Mesenchymal stem cell (in vitro differentiated cells and primary cell): ENCODE measurements around the gene PALLD.
A peak's percentile ranks its signal among the peaks of the same experiment; 100 is the strongest.

Experiments used
- DNase-seq: peaks from one replicate; pipeline ENCODE4 v3.0.0-alpha.2; 2013
- H2AFZ ChIP-seq: one replicate; pipeline ENCODE4 v1.6.1; 2013; ENCODE audit warnings: low read depth, mild to moderate bottlenecking, control low read depth, inconsistent platforms, low read length, moderate library complexity
- H2AK5ac ChIP-seq: 2 replicates; pipeline ENCODE4 v1.6.1; 2013; ENCODE audit warnings: low read length, moderate library complexity, mild to moderate bottlenecking, inconsistent platforms; ENCODE audit not compliant: severe bottlenecking
- H2BK120ac ChIP-seq: one replicate; pipeline ENCODE4 v1.6.1; 2013; ENCODE audit warnings: low read depth, mild to moderate bottlenecking, inconsistent platforms, low read length, moderate library complexity
- H2BK12ac ChIP-seq, 2 experiments: one replicate each; pipeline ENCODE4 v1.6.1; 2013; ENCODE audit warnings: inconsistent platforms in 2 of 2, low read length in 2 of 2, mild to moderate bottlenecking in 2 of 2, moderate library complexity in 2 of 2, control low read depth in 1 of 2
- H2BK15ac ChIP-seq: one replicate; pipeline ENCODE4 v1.6.1; 2013; ENCODE audit warnings: mild to moderate bottlenecking, low read depth, inconsistent platforms; ENCODE audit not compliant: poor library complexity, severe bottlenecking
- H2BK5ac ChIP-seq: 2 replicates; pipeline ENCODE4 v1.6.1; 2013; ENCODE audit warnings: low read depth, mild to moderate bottlenecking, low read length, control low read depth, inconsistent platforms; ENCODE audit not compliant: poor library complexity, severe bottlenecking
- H3K14ac ChIP-seq, 2 experiments: one replicate each; pipeline ENCODE4 v1.6.1; 2013; ENCODE audit warnings: inconsistent platforms in 2 of 2, low read length in 2 of 2, control low read depth in 1 of 2, mild to moderate bottlenecking in 1 of 2, moderate library complexity in 1 of 2
- H3K18ac ChIP-seq, 2 experiments: one replicate each; pipeline ENCODE4 v1.6.1; 2013; ENCODE audit warnings: inconsistent platforms in 2 of 2, low read length in 2 of 2, control low read depth in 1 of 2, low read depth in 1 of 2, mild to moderate bottlenecking in 1 of 2
- H3K23ac ChIP-seq, 2 experiments: one replicate each; pipeline ENCODE4 v1.6.1; 2013; ENCODE audit warnings: inconsistent platforms in 2 of 2, low read length in 2 of 2, mild to moderate bottlenecking in 2 of 2, moderate library complexity in 2 of 2, control low read depth in 1 of 2
- H3K27ac ChIP-seq: 2 replicates; pipeline ENCODE4 v1.5.1; 2013; ENCODE audit warnings: mild to moderate bottlenecking, moderate library complexity, low read length, control low read depth, inconsistent platforms; ENCODE audit not compliant: poor library complexity, severe bottlenecking
- H3K27me3 ChIP-seq, 2 experiments: 2 replicates each; pipeline versions ENCODE4 v1.6.1 to v1.7.0; 2013; ENCODE audit warnings: low read length in 2 of 2, mild to moderate bottlenecking in 2 of 2, moderate library complexity in 2 of 2, control low read depth in 1 of 2, inconsistent platforms in 1 of 2; ENCODE audit not compliant: control insufficient read depth in 1 of 2, insufficient read depth in 1 of 2
- H3K36me3 ChIP-seq, 2 experiments: 2 replicates each; pipeline versions ENCODE4 v1.6.1 to v1.7.0; 2013; ENCODE audit warnings: low read length in 2 of 2, control low read depth in 1 of 2, inconsistent platforms in 1 of 2, low read depth in 1 of 2, mild to moderate bottlenecking in 1 of 2; ENCODE audit not compliant: insufficient read depth in 2 of 2, control insufficient read depth in 1 of 2
- H3K4ac ChIP-seq, 2 experiments: one replicate each; pipeline ENCODE4 v1.6.1; 2013; ENCODE audit warnings: inconsistent platforms in 2 of 2, low read length in 2 of 2, mild to moderate bottlenecking in 2 of 2, moderate library complexity in 2 of 2, control low read depth in 1 of 2, low read depth in 1 of 2
- H3K4me1 ChIP-seq: 2 replicates; pipeline ENCODE4 v1.6.1; 2013; ENCODE audit warnings: low read depth, low read length, control low read depth; ENCODE audit not compliant: control insufficient read depth, insufficient read depth
- H3K4me2 ChIP-seq: 2 replicates; pipeline ENCODE4 v1.6.1; 2013; ENCODE audit warnings: low read length, mild to moderate bottlenecking, inconsistent platforms; ENCODE audit not compliant: poor library complexity, severe bottlenecking
- H3K4me3 ChIP-seq, 2 experiments: 2 replicates each; pipeline versions ENCODE4 v1.5.1 to v1.7.0; 2013; ENCODE audit warnings: low read length in 2 of 2, mild to moderate bottlenecking in 2 of 2, control low read depth in 1 of 2, low read depth in 1 of 2; ENCODE audit not compliant: insufficient read depth in 1 of 2
- H3K79me1 ChIP-seq: replicated peaks from 2 replicates; pipeline ENCODE4 v1.6.1; 2013; ENCODE audit warnings: mild to moderate bottlenecking, control low read depth, low read length, inconsistent platforms; ENCODE audit not compliant: poor library complexity, severe bottlenecking
- H3K9ac ChIP-seq: 2 replicates; pipeline ENCODE4 v1.7.0; 2013; ENCODE audit warnings: mild to moderate bottlenecking, low read length, moderate library complexity
- H3K9me3 ChIP-seq: 2 replicates; pipeline ENCODE4 v1.7.0; 2013; ENCODE audit warnings: mild to moderate bottlenecking, low read length; ENCODE audit not compliant: control insufficient read depth
- H4K8ac ChIP-seq: one replicate; pipeline ENCODE4 v1.6.1; 2013; ENCODE audit warnings: inconsistent platforms, mild to moderate bottlenecking, low read length, moderate library complexity
- H4K91ac ChIP-seq: one replicate; pipeline ENCODE4 v1.6.1; 2013; ENCODE audit warnings: mild to moderate bottlenecking, low read length, inconsistent platforms
- WGBS: methylation state at CpG from one replicate; pipeline ENCODE4 v1.1.7; 2013; ENCODE audit warnings: mixed read lengths; 5-methylcytosine and 5-hydroxymethylcytosine counted together

PALLD gene

DNA sequence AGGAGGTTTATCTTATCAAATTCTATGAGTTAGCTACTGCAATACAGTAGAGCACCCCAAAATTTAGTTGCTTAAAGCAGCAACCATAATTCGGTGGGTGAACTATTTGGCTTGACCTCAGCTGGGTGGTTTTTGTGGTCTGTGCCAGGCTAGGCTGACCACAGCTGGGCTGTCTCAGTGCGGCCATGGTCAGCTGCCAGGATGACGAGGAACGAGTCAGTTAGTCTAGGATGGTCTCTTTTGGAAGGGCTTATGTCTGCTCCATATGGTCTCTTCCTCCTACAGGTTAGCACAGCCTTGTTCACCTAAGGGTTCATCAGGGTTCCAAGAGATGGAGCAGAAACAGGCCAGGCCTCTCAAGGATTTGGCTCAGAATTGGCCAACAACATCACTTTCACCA lies 210.4 kb downstream of the PALLD start:
- peak overlapping the region; percentile 73 for H2AK5ac ChIP-seq
- no peak overlapping the region for H3K9ac ChIP-seq
- no peak overlapping the region for H3K27ac ChIP-seq
- no peak overlapping the region for H3K4ac ChIP-seq
- no peak overlapping the region for H2BK120ac ChIP-seq
- 77% methylated on average over 4 of the region's 4 CpGs for WGBS
- H3K36me3 ChIP-seq = peaks cover 0 to 4% of the 10 kb centered on the region in 2 experiments
- H3K27me3 ChIP-seq = no peaks in the 10 kb centered on the region
- peaks cover 3% of the 10 kb centered on the region for H3K4me1 ChIP-seq
- H4K8ac ChIP-seq = peak overlapping the region; percentile 27
- no peak for DNase-seq
- H2AFZ ChIP-seq = no peak overlapping the region
- no peak overlapping the region for H2BK15ac ChIP-seq
- peak overlapping the region in 1 of 2 experiments; percentile 6 for H2BK12ac ChIP-seq
- no peak overlapping the region for H3K23ac ChIP-seq
- H3K79me1 ChIP-seq = no peaks in the 10 kb centered on the region
- H2BK5ac ChIP-seq = no peak overlapping the region
- no peak overlapping the region for H3K4me3 ChIP-seq
- no peak overlapping the region for H3K14ac ChIP-seq
- peak overlapping the region; percentile 39 for H4K91ac ChIP-seq
- H3K18ac ChIP-seq = no peak overlapping the region
- H3K4me2 ChIP-seq = no peak overlapping the region
- no peaks in the 10 kb centered on the region for H3K9me3 ChIP-seq

DNA sequence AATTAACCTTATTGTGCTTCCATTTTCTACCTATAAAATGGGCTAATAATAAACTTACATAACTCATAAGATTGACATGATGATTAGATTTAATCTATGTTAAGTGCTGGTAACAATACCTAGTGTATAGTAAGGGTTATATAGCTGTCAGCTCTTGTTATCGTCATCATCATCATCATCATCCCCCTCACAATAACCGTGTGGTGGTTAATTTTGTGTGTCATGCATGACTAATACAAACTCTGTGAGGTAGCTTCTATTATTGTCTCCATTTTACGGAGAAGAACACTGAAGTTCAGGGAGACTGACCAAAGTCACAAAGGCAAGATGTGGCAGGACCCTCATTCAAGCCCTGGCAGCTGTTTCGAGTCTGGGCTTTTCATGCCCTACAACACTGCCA lies 211.3 kb downstream of the PALLD start:
- Histone ChIP-seq H4K91ac (no peak overlapping the region), H3K79me1 (no peaks in the 10 kb centered on the region), H3K9ac (no peak overlapping the region), H3K4me3 (no peak overlapping the region), H3K14ac (no peak overlapping the region), H2AFZ (no peak overlapping the region), H2AK5ac (no peak overlapping the region), H3K4ac (no peak overlapping the region), H2BK12ac (no peak overlapping the region), H2BK5ac (no peak overlapping the region), H3K36me3 (peaks cover 0 to 4% of the 10 kb centered on the region in 2 experiments), H3K9me3 (no peaks in the 10 kb centered on the region), H3K23ac (no peak overlapping the region), H3K4me1 (peaks cover 3% of the 10 kb centered on the region), H3K27ac (no peak overlapping the region), H3K4me2 (no peak overlapping the region), H2BK120ac (no peak overlapping the region), H3K18ac (no peak overlapping the region), H2BK15ac (no peak overlapping the region), H4K8ac (no peak overlapping the region), H3K27me3 (no peaks in the 10 kb centered on the region)
- no peak for DNase-seq
- 53% methylated on average over 3 of the region's 4 CpGs for WGBS

DNA sequence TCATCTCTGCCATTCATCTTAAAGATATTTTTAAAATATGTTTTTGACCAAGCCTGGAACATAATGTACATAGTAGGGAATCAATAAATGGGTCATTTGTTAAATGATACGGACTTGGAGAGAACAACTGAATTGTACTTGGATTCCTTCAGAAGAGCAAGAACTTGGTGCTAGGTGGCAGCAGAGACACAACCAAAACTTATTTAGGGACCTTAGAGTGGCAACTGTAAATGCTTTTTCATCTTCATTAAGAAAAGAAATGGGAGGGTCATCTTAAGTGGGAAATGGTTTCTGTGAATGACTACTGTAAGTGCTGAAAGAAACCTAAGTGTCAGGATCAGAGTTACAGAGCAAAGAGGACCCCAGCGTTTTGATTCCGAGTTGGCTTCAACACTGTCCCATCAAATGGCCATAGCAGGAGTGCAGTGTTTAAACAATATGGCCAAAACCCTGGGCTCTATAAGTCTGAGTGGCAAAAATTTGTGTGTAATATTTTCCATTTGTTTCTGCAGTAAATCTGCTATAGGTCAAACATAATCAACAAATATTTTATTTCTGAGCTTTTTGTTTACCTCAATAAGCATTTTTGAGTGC lies 213.6 kb downstream of the PALLD start:
- Histone ChIP-seq H3K23ac (no peak overlapping the region), H2BK5ac (no peak overlapping the region)

DNA sequence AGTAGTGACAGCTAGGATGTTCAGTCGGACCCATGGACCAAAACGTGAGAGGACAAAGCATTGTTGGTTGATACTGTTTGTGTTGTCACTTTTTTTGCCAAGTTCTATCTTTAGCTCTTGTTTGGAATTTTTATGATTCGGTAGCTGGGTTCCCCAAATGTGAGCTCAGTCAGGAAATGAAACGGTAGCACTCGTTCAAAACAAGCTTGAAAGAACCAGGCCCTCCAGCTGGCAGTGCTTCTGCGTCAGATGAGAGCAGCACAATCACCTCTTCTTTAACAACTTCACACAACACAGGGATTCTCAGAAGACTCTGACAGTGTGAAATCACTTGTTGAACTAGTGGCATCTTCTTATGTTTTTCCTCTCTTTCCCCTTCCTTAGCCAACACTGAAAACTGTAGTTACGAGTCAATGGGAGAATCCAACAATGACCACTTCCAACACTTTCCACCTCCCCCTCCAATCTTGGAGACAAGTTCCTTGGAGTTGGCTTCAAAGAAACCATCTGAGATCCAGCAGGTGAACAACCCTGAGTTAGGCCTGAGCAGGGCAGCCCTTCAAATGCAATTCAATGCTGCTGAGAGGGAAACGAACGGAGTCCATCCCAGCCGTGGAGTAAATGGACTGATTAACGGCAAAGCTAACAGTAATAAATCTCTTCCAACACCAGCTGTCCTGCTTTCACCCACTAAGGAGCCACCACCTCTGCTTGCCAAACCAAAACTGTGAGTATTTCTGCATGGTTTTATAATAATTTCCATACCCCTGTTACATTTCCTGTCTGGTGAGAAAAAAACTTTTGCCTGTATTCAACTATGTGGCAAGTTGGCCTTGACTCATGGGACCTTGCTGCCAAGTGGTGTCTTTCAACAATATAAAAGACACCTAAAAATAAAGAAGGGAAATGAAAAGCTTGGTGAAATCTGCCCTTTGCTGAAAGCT lies 214.6 kb downstream of the PALLD start:
- H2BK12ac ChIP-seq = peak overlapping the region; percentile 28 to 43
- no peaks in the 10 kb centered on the region for H3K27me3 ChIP-seq
- peak overlapping the region; percentile 54 for H2BK15ac ChIP-seq
- H2BK120ac ChIP-seq = peak overlapping the region; percentile 8
- H2AFZ ChIP-seq = no peak overlapping the region
- H3K23ac ChIP-seq = no peak overlapping the region
- peak overlapping the region; percentile 79 for H2AK5ac ChIP-seq
- H2BK5ac ChIP-seq = no peak overlapping the region
- H3K4ac ChIP-seq = no peak overlapping the region
- H4K8ac ChIP-seq = peak overlapping the region; percentile 55
- H3K27ac ChIP-seq = no peak overlapping the region
- peaks cover 3% of the 10 kb centered on the region for H3K4me1 ChIP-seq
- WGBS = 72% methylated on average over 11 of the region's 11 CpGs
- no peak overlapping the region for H3K4me3 ChIP-seq
- peak overlapping the region; percentile 20 for H3K9ac ChIP-seq
- peak overlapping the region in 1 of 2 experiments; percentile 76 for H3K18ac ChIP-seq
- H3K4me2 ChIP-seq = no peak overlapping the region
- no peak overlapping the region for H4K91ac ChIP-seq
- H3K14ac ChIP-seq = no peak overlapping the region
- H3K36me3 ChIP-seq = peaks cover 0 to 7% of the 10 kb centered on the region in 2 experiments
- no peaks in the 10 kb centered on the region for H3K79me1 ChIP-seq
- H3K9me3 ChIP-seq = no peaks in the 10 kb centered on the region
- no peak for DNase-seq

More for the DNA sequence above, 213.6 kb downstream of the PALLD start:
- Histone ChIP-seq H3K4me2 (no peak overlapping the region), H3K9ac (peak overlapping the region; percentile 13), H3K9me3 (no peaks in the 10 kb centered on the region), H2BK15ac (no peak overlapping the region), H3K4ac (no peak overlapping the region), H3K79me1 (no peaks in the 10 kb centered on the region), H3K4me1 (peaks cover 3% of the 10 kb centered on the region), H2BK12ac (no peak overlapping the region), H3K27ac (no peak overlapping the region), H3K4me3 (no peak overlapping the region), H2AK5ac (no peak overlapping the region), H3K18ac (no peak overlapping the region), H2BK120ac (no peak overlapping the region), H3K36me3 (peaks cover 0 to 7% of the 10 kb centered on the region in 2 experiments), H2AFZ (no peak overlapping the region), H3K14ac (no peak overlapping the region), H4K8ac (no peak overlapping the region), H3K27me3 (no peaks in the 10 kb centered on the region), H4K91ac (no peak overlapping the region)
- WGBS = 78% methylated on average over 3 of the region's 3 CpGs
- peak; percentile 80 for DNase-seq
